Stimulated activated CD8-positive, alpha-beta memory T cell treated with anti-CD3 and anti-CD28 coated beads, Interleukin-2, amount 100 ng/mL, for 48 hours (primary cell): ENCODE data around the gene MBOAT7.
"Not testable (repeated sequence)": the region's sequence is repeated elsewhere in the genome, so short reads cannot be mapped to it uniquely, and the experiment has no call there.

ENCODE experiments used
- DNase-seq, 2 donors: peaks; one replicate each; pipeline ENCODE4 v3.0.0-alpha.2; 2020; ENCODE audit warnings: low read depth in 2 of 2

MBOAT7 gene, protein sequence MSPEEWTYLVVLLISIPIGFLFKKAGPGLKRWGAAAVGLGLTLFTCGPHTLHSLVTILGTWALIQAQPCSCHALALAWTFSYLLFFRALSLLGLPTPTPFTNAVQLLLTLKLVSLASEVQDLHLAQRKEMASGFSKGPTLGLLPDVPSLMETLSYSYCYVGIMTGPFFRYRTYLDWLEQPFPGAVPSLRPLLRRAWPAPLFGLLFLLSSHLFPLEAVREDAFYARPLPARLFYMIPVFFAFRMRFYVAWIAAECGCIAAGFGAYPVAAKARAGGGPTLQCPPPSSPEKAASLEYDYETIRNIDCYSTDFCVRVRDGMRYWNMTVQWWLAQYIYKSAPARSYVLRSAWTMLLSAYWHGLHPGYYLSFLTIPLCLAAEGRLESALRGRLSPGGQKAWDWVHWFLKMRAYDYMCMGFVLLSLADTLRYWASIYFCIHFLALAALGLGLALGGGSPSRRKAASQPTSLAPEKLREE

DNA sequence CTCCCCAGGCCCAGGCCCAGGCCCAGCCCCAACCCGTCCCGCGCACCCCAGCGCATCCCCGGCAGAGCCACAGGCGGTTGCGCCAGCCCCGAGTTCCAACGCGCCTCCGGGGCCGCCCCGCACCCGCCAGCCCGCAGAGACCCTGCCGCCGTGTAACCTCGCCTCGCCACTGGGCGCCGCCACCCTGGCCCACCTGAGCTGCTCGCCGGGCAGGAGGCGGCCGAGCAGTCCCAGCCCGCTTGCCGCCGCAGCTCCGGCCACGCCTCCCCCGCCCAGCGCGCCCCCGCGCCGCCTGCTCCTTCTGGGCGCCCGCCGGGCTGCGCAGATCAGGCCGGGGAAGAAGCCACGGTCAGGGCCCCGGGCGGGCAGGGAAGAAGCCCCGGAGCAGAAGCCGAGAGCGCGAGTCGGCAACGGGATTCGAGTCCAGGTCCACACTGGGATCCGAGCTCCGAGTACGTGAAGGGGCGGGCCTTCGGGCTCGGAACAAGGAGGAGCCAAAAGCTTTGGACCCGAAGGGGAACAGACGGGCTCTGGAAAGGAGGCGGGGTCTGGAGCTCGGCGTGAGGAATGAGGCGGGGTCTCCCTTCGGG lies at the start of gene MBOAT7:
Gene MBOAT7 (minus strand): TSS at position 436 of the 590 bp plus-strand sequence. CDS start 1,072 bp downstream, outside the sequence.
- no peak for DNase-seq

DNA sequence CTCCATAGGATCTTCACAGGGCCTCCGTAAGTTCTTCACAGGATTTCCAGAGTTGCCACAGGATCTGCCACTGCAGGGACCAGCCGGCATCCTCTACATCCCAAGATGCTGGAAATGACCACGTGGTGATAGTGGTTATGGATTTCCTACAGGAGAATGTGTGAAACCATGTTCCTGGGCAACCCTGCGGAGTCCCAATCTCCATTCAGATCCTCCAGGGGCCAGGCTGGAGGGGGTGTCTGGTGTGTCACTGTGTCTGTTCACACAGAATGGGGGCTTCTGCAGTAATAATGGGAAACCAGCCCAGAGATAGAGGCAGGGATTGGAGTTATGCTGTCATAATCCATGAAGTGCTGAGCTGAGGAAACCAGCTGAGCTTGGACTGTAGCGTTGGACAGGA lies 44.6 kb upstream of the MBOAT7 start:
- no peak for DNase-seq

DNA sequence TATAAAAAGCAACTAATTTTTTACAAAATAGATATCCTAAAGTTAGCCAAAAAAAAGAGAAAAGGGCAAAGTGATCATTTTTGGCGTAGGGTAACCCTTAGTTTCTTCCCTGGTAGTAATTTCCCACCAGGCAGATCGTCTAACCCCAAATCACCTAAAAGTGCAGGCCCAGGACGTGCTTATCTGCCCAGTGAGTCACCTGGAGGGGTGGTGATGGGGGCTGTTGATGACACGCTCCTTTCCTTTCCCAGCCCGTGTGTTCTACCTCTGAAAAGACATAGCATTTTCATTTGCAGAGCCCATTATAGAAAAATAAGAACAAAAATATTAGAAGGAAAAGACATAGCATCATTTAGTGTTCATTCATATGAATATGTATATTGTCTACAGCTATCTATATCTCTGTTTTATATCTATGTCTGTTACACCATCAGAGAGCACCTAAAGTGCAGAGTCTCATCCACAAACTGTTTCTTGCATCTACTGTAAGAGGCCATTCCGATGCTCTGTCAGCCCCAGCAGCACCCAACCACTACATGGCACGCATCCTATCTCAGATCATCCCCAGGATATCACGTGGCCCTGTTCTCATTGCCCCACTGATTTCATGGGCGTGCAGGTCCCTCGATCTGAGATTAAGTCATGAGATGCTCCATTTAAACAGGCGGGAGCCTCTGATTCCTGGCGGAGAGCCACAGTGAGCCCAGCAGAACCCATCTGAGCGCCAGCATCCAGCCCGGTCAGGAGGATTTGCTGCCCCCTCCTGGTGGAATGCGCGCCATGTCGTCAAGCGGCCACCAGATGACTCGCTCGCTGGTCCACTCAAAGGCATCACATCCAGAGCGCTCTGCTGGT lies 41.9 kb upstream of the MBOAT7 start:
- DNase-seq, result peak; percentile 70 to 86

DNA sequence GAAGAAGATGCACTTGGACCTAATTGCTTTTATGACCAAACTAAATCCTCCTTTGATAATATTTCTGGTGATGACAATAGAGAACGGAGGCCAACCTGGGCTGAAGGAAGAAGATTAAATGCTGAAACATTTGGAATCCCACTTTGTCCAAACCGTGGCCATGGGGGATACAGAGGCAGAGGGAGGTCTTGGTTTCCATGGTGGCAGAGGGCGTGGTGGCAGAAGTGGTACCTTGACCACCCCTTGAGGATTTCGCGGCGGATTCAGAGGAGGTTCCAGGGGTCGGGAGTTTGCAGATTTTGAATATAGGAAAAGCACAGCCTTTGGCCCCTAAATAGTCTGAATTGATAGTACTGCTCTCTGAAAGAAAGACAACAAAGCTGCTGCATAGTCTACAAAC lies 40.7 kb upstream of the MBOAT7 start:
- DNase-seq, result no peak

DNA sequence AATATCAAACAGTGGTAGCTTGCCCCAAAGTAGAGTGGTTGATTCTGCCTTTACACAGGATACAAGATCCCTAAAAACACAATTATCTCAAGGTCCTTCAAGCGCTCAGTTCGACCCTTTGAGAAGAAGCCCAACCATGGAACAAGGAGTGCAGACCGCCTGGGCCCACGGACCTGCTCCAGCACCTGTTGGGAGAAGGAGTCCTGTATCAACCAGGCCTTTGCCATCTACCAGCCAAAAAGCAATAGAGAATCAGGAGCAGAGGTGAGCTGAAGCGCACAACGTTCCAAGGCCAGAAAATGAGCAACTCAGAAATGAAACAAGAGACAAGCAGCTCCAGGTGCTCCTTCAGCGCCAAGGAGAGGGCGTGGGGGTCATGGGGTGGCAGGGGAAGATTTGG lies 39.8 kb upstream of the MBOAT7 start:
- no peak for DNase-seq

DNA sequence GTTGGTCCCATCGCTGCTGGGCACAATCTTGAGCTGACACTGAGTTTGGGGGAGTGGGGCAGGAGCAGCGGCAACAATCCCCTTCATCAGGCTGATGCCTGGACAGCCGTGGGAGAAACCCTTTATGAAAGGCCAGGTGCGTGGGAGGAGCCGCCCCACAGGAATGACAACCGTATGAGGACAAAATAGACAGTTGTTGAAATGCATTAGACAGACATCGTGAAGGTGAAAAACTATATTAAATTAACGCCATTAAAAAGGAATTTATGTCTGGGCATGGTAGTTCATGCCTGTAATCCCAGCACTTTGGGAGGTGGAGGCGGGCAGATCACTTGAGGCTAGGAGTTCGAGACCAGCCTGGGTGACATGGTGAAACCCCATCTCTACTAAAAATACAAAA lies 35.2 kb upstream of the MBOAT7 start:
- not testable (repeated sequence) for DNase-seq

DNA sequence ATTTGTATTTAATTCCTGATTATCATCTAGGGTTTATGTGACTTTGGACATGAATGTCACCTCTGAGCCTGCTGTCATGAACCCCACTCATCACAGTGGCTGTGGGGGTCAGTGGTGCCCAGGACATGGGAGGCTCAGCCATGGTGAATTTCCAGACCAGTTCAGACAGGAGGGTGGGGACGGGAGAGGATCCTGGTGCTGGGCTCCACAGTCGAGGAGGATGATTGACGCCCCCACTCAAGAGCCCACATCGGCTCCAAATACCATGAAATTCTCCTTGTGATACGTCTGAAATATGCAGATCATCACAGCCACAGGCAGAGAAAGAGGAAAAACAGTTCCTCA lies 34.5 kb upstream of the MBOAT7 start:
- DNase-seq, result not testable (repeated sequence)

DNA sequence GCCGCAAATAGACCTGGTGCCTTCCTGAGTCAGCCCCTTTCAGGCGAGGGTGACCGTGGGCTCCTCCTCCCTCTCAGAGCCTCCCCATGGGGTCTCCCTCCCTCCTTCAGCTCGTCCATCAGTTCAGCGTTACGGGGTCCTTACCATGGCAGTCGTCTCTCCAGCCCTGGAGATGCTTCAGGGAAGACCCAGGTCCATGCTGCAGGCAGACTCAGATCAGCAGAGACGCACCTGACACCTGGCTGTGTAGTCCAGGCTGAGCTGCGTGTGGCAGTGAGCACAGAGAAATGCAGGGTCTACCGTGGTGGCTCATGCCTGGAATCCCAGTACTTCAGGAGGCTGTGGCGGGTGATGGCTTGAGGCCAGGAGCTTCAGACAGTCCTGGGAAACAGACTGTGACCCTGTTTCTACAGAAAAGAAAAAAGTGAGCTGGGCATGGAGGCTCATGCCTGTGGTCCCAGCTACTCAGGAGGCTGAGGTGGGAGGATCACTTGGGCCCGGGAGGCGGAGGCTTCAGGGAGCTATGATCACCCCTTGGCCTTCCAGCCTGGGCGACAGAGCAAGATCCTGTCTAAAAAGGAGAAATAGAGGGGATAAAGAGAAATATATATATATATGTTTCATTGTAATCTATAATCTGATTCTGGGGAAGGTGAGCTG lies 34.0 kb upstream of the MBOAT7 start:
- DNase-seq, result not testable (repeated sequence)

DNA sequence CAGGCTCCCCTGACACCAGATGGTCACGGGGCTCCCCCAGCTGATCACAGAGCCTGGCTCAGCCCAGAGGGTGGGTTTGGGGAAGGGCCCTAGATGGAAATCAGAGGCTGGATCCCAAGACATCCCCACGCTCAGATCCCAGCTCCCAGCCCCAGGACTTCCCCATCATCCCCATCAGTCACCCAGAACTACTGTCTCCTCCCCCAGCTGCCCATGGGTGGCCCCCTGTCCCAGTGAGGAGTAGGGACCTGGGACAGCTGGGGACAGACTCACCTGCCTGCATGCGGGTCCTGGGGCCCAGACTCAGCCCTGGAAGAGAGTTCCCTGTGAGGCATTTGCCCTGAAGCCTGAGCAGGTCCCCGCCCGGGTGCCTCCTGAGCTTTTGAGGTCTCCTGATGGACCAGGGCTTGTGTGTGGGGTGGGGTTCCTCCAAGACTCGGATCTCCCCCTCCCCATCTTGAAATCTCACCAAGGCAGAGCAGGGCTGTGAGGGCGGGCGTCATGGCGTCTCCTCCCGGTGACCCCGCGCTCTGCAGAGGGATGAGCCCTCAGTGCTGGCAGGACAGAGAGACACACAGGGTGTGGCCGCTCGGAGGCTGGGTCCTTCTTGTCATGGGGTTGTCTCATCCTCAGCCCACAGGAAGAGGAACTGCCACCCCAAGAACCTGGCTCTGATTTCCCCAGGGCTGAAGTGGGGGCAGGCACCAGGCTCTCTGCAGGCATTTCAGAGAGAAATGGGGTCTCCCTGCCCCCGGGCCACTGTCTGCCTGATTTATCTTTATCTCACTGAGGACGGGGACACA lies 33.3 kb upstream of the MBOAT7 start, which contains the start of gene LILRB3:
Gene LILRB3 (minus strand): TSS at position 534 of the 803 bp plus-strand sequence. CDS start 31 bp downstream, at position 503.
- DNase-seq, result not testable (repeated sequence)

DNA sequence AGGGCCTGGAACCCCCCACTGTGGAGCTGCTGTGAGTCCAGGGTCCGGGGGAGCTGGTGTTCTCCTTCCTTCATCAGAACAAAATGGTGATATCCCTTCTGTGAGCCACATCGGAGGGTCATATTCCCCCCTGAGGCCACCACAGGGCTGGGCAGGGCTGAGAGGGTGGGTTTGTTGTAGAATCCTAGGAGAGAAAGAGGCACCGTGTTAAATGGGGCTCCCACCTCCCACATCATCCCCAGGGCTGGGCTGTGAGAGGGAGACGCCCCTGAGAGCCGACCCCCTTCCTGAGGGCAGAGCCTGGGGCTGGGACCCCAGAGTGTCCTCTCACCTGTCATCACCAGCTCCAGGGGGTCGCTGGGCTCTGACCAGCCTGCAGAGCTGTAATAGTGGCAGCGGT lies 32.6 kb upstream of the MBOAT7 start:
- not testable (repeated sequence) for DNase-seq

DNA sequence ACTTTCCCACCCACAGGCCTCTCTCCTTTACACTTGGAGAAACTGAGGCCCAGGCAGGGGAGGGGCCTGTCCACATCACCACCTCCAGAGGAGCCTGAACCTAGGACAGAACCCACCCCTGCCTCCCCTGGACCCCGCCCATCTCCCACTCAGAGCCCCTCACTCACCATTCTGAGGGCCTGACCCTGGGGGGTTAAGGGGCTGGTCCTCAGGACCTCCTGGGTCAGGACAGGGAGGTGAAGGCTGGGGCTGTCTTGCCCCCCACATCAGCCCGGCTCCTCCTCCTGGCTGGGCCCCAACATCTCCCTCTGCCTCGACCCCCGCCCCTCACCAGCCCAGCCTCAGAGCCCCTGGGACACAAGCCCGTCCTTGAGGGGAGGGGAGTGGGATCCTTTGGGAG lies 30.3 kb upstream of the MBOAT7 start:
- not testable (repeated sequence) for DNase-seq

DNA sequence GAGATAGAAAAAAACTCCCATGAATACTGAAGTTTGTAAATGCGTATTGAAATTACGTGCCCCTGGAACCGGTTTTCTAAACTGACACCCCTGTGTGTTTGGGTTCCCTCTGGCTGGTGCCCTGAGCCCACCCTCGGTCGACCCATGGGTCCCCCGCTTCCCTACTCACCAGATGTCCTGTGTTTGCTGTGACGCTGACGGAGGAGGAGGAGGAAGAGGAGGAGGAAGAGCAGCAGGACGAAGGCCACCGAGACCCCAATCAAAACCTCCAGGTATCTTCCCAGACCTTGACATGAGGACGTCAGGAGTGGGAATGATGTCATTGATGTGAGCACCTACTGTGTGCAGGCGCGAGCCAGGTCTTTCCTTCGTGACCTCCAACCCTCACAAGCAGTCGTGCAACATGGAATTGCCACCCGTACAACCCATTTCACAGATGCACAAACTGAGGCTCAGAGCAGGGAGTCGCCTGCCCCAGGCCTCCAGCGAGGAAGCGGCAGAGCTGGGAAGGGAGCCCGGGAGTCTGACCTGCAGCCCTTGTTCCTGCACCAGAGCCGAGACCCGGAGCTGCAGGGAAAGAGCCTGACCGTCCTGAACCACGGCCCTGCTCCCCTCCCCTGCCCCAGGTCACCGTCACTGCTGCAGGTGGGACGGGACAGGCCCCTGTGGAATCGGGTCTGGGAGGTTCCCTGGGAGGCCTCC lies 29.7 kb upstream of the MBOAT7 start:
- DNase-seq, result no peak

DNA sequence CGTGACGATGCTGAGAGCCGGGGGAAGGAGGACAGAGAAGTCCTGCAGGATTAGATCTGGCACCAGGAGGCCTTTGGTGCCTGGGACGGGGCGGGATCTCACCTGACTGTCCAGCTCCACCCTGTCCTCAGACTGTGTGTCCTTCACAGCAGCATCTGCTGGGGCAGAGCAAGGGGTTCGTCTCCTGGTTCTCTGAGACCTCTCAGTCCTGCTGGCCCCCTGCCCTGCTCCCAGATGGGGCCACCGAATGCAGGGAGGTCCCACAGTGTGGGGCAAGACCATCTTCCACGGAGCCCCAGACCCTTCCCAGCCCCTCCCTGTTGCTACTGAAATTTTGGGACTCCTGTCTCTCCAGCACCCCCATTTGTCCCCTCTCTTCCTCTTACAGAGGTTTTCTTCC lies 28.9 kb upstream of the MBOAT7 start:
- no peak for DNase-seq

DNA sequence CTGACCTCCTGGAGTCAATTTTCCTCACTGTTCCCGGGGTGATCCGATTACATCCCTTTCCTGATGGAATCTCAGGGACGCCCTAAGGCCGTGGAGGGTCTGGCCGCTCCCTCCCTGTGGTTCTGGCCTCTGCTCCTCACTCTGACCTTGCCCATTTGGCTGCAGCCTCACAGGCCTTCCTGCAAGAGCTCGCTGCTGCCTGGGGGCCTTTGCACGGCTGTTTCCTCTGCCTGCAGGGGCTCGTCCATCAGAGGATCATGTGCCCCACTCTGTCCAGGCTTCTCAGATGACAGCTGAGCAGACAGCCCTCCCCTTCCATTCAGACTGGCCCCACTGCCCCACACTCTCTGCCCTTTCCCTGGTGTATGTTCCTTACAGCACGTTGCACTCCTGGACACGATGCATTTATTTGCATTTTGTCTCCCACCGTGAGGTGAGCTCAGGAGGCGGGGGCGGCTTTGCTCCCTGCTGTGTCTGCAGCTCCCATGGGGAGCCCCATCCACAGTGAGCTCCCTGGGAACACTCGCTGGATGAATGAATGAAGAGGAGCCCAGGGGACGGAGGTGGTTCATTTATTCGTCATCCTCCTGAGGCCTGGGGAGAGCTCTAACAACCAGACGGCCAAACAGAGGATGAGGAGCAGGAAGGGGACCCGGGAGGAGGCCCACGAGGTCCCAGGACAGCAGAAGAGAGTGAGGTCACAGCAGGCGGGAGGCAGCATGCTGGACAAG lies 28.3 kb upstream of the MBOAT7 start:
- DNase-seq, result not testable (repeated sequence)

DNA sequence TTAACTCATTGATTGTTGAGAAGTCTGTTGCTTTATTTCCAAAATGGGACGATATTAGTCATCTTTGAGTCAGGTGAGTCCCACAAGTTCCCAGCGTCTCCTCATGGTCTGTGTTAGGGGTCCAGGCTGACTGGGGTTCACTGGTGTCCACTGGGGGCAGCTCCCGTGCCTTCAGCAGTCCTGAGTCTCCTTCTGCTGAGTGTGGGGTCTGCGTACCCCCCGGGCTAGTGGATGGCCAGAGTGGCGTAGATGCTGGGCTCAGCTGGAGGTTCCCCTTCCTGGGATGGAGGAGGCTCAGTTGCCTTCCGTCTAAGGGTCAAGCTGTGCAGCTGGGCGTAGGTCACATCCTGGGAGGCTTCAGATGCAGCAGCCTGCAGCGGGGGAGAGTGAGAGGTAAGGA lies 27.5 kb upstream of the MBOAT7 start:
- DNase-seq, result no peak

DNA sequence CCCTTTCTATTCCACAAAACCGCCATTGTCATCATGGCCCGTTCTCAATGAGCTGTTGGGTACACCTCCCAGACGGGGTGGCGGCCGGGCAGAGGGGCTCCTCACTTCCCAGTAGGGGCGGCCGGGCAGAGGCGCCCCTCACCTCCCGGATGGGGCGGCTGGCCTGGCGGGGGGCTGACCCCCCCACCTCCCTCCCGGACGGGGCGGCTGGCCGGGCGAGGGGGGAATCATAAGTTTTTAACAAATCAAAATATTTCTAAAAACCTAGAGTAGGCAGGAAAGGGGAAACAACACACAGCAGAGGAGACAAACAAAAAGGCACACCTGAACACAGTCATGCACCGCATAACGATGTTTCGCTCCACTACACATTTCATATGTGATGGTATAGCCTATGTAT lies 25.4 kb upstream of the MBOAT7 start:
- not testable (repeated sequence) for DNase-seq

DNA sequence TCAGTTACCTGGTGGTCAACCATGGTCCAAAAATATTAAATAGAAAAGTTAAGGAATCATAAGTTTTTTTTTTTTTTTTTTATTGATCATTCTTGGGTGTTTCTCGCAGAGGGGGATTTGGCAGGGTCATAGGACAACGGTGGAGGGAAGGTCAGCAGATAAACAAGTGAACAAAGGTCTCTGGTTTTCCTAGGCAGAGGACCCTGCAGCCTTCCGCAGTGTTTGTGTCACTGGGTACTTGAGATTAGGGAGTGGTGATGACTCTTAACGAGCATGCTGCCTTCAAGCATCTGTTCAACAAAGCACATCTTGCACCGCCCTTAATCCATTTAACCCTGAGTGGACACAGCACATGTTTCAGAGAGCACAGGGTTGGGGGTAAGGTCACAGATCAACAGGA lies 24.8 kb upstream of the MBOAT7 start:
- not testable (repeated sequence) for DNase-seq

DNA sequence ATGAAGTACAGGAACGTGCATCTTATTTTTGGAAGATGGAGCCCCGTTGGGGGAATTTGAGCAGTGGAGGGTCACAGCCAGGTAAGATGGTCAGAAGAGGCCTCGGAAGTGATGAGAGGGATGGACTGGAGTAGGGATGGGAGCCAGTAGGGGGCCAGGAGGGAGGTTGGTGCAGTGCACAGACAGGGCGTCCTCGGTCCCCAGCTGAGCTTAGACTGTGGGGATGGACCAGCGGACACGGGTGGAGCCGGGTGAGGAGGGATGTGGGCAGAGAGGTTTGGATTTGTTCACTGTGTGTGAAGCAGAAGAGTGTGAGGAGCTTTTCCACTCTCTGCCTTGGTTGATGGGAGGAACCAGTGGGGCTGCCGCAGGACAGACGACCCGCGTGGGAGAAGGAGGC lies 21.9 kb upstream of the MBOAT7 start:
- no peak for DNase-seq

DNA sequence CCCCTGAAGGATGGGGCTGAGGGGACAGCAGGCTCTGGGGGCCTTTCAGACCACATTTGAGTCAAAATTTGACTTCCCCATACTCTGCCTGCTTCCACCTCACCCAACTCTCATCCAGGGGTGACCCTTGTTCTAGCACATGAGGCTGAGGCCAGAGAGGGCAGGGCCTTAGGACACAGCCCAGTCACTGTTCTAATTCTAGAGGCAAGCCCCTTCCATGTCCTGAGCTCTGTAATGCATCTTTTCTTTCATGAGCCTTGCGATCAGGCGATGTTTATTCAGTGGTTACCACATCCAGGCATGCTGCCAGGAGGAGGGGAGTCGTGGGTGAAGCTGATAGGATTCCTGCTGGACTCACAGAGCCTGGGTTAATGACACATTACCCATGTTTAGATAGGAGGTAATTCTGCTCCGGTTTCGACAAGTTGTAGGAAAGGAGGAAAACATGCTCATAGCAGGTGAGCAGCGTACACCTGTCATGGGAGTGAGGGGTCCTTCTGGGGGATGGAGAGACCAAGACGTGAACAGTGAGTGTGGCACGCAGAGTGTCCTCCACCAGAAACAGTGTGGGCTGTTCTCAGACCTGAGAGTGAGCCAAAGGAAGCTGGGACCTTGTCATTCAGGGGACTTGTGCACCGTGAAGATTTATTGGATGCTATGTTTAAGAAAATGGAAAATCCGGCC lies 20.6 kb upstream of the MBOAT7 start:
- DNase-seq, result no peak
